Astrocyte (in vitro differentiated cells and primary cell): ENCODE data around the gene RPS6KB2.

ENCODE experiments used
- CTCF ChIP-seq: IDR thresholded peaks from 2 replicates; pipeline ENCODE4 v1.5.1; 2011; ENCODE audit warnings: low read depth, mild to moderate bottlenecking, inconsistent platforms, low read length, moderate library complexity; ENCODE audit not compliant: insufficient read depth
- EZH2 ChIP-seq: IDR thresholded peaks from 2 replicates; pipeline ENCODE4 v1.6.1; 2012; ENCODE audit warnings: mild to moderate bottlenecking, low read length, inconsistent platforms; ENCODE audit not compliant: insufficient read depth

GRCh38 chr11:67434395-67434881 lies 6.1 kb downstream of the RPS6KB2 start:
- TF ChIP-seq CTCF (no peak), EZH2 (no peak)
